Activated T-helper 1 cell treated with anti-CD3 and anti-CD28 coated beads, Interleukin-12 subunit alpha, Interleukin-12 subunit beta, Interleukin-2, Interleukin-4 antibody, amounts not matched to agents 30 ng/mL and 10 ng/mL and 1 ng/mL, durations not matched to agents 14 hours and 24 hours and 36 hours (primary cell): Measurements from ENCODE around the gene FHL1. TPM values are rescaled to one million over a fixed set of nuclear protein-coding genes. Genes with fewer than 3 reads are reported as not detected.

Experiments used
- DNase-seq: peaks from one replicate; pipeline ENCODE4 v3.0.0; 2021; ENCODE audit warnings: low spot score
- H3K27ac Mint-ChIP-seq: one replicate; pipeline ENCODE4 v1.8.0; 2021; ENCODE audit warnings: mild to moderate bottlenecking, mixed read lengths
- H3K27me3 Mint-ChIP-seq: one replicate; pipeline ENCODE4 v1.8.0; 2022; ENCODE audit warnings: mild to moderate bottlenecking, moderate library complexity, mixed read lengths; ENCODE audit not compliant: insufficient read depth
- H3K36me3 Mint-ChIP-seq: one replicate; pipeline ENCODE4 v1.8.0; 2021; ENCODE audit warnings: low read depth, mixed read lengths
- H3K4me1 Mint-ChIP-seq: one replicate; pipeline ENCODE4 v1.8.0; 2021; ENCODE audit warnings: low read depth, mixed read lengths
- H3K4me3 Mint-ChIP-seq: one replicate; pipeline ENCODE4 v1.8.0; 2021; ENCODE audit warnings: mild to moderate bottlenecking, moderate library complexity, mixed read lengths
- H3K9me3 Mint-ChIP-seq: one replicate; pipeline ENCODE4 v1.8.0; 2021; ENCODE audit warnings: mixed read lengths
- intact Hi-C: fragments of 100-400 bp; cut with micrococcal nuclease; formaldehyde crosslinking; loops from one replicate; pipeline ENCODE4 v1.15.1; 2024
- total RNA-seq: library from RNA; stranded (reverse); gene quantifications from 2 replicates; pipeline ENCODE4 v1.2.3, GENCODE V29; 2022

FHL1 gene
- total RNA-seq, 1 donor from 2014 or later: 8.7 TPM

DNA sequence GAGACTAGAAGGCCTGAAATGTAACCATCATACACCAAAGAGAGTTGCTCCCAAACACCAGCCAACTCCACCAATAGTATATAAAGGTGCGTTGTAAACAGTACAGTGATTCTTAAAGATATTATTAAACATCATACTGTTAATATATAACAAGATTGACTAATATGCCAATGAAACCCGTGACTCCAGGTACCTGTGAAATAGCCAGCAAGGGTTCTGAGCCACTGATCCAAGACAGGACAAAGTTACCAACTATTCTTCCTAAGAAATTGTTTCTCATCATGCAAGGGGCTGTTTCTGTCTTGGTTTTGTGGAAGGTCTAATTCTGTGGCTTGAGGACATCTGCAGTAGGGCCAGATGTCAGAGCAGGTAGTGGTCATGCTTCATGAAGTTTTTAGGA lies 47.2 kb downstream of the FHL1 start:
- H3K36me3 Mint-ChIP-seq: no peaks in the 10 kb centered on the region
- no peaks in the 10 kb centered on the region for H3K27me3 Mint-ChIP-seq
- intact Hi-C loops: no loop called here
- no peaks in the 10 kb centered on the region for H3K9me3 Mint-ChIP-seq
- H3K4me1 Mint-ChIP-seq: peaks cover 49% of the 10 kb centered on the region
- DNase-seq: no peak
- H3K4me3 Mint-ChIP-seq: no peak overlapping the region
- no peak overlapping the region for H3K27ac Mint-ChIP-seq

DNA sequence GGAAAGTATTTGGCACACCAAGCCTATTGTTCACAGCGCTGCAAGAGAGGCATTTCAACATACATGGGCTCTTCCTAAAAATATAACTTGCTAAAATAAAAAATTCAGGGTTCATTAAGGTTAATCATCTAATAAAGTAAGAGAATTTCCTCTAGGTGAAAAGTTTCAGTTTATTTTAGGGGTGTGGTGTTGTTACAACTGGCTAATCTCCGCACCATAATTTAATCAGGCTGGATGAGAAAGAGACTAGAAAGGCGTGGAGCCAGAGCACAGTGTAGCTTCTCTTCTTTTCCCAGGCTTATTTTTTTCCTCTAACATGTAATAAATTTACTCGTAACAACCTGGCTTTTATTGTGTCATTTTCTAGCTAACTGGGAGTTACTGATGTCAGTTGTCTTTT lies 47.9 kb downstream of the FHL1 start:
- Mint-ChIP-seq H3K9me3 (no peaks in the 10 kb centered on the region), H3K27ac (no peak overlapping the region), H3K4me3 (no peak overlapping the region), H3K4me1 (peaks cover 49% of the 10 kb centered on the region), H3K27me3 (no peaks in the 10 kb centered on the region), H3K36me3 (no peaks in the 10 kb centered on the region)
- intact Hi-C loops: no loop called here
- no peak for DNase-seq

DNA sequence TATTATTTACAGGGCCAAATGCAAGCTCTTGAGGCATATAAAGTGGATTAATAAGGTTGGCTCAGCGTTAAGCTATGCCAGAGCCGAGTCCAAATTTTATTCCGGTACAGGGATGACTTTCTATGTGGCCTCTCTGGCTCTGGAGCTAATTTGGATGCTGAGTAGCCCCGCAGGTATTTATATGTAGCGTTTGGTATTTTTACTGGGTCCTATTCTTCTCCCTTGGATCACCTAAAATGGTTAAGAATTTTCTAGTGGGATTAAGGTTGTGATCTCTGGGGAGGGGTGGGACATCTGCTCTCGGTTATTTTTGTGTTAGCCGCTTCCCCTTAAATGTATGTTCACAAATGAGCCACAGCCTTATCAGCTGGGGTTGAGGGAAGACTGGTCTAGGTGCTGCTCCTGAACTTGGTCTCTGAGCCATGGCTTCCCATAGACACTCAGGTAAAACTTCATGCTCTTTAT lies 49.4 kb downstream of the FHL1 start:
- Mint-ChIP-seq H3K27me3 (no peaks in the 10 kb centered on the region), H3K4me1 (peaks cover 44% of the 10 kb centered on the region), H3K4me3 (no peak overlapping the region), H3K9me3 (no peaks in the 10 kb centered on the region), H3K36me3 (peaks cover 3% of the 10 kb centered on the region), H3K27ac (no peak overlapping the region)
- no peak for DNase-seq
- intact Hi-C loops: no loop called here

DNA sequence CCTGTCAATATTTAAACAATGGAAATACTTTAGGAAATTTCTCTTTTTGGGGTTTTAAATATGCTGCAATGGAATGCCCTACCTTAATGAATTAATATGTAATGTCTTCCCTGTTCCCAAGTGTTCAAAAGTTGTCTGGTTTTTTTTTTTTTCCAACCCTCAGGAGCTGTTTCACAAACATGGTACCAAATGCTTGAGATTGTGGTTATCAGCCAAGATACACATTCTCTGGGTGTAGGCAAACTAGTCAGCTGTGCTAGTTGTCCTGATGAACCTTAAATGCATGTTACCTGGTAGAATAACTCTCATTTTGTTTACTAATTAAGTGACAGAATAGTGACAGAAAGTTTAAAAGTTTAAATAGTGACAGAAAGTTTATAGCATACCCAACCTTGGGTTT lies 50.7 kb downstream of the FHL1 start:
- intact Hi-C loops: no loop called here
- Mint-ChIP-seq H3K27ac (no peak overlapping the region), H3K9me3 (no peaks in the 10 kb centered on the region), H3K36me3 (peaks cover 3% of the 10 kb centered on the region), H3K27me3 (no peaks in the 10 kb centered on the region), H3K4me3 (no peak overlapping the region), H3K4me1 (peaks cover 35% of the 10 kb centered on the region)
- DNase-seq: no peak

DNA sequence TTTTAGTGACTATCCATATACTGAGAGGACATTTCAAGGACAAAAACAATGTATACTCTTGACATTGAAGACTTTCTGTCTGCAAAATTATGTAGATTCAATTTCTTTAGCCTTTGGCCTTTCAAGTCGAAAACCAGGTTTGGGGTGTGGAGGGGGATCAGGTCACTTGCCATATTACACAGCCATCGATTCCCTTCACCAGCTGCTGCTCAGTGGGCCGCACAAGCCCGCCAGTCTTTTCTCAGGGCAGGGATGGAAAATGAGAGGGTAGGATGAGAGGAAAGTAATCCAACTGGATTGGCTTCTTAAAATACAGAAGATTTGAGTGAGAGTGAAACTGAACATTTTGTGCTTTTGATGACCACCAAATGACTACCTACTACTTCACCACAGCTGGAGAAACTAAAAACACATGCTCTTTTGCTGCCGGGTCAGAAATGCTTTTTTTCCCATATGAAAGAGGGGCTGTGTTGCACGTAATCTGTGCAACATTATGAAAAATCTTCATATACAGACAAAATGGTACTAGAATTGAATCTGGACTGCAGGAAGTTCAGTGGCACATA lies 51.4 kb downstream of the FHL1 start:
- peaks cover 34% of the 10 kb centered on the region for H3K4me1 Mint-ChIP-seq
- H3K27ac Mint-ChIP-seq: no peak overlapping the region
- DNase-seq: no peak
- H3K9me3 Mint-ChIP-seq: no peaks in the 10 kb centered on the region
- no peak overlapping the region for H3K4me3 Mint-ChIP-seq
- intact Hi-C loops: no loop called here
- no peaks in the 10 kb centered on the region for H3K27me3 Mint-ChIP-seq
- peaks cover 3% of the 10 kb centered on the region for H3K36me3 Mint-ChIP-seq

DNA sequence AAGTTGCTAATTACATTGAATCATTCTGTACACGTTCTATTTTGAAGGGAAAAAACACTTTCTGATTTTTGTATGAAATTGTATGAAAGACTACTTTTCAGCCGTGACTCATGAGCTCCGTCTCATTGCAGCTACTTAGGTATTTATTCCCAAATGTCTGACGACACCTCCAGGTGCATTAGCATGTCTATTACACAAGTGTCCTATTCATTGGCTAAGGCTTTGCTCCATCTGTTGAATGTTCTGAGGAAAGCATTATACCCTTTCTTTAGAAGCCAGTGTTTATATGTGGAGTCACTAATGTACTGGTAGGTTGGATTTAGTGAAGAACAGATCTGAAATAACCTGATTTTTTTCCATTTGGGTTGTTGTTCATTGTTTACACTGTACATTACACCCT lies 52.0 kb downstream of the FHL1 start:
- Mint-ChIP-seq H3K9me3 (no peaks in the 10 kb centered on the region), H3K4me1 (peaks cover 34% of the 10 kb centered on the region), H3K36me3 (peaks cover 3% of the 10 kb centered on the region), H3K4me3 (no peak overlapping the region), H3K27me3 (no peaks in the 10 kb centered on the region), H3K27ac (no peak overlapping the region)
- intact Hi-C loops: no loop called here
- DNase-seq: no peak

DNA sequence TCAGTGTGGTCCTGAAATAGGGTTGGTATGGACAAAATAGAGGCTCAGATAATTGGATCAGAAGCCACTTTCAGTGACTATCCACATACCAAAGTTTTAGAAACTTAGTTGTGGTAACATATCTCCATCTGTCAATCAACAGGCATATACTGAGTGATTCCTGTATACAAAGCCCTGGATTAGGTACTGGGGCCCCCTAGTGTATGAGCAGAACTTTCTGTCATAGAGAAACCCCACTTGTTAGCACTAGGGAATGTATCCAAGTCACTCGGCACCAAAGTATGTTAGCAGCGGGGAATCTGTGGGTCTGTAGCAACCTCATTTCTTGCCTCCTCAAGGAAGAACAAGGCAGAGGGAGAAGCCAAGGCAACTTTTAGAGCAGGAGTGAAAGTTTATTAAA lies 53.1 kb downstream of the FHL1 start:
- intact Hi-C loops: loop anchor here (2.0 to 5.0 kb wide), 2 partner anchors 38 to 172 kb away; no protein-coding TSS in a partner anchor
- Mint-ChIP-seq H3K27ac (no peak overlapping the region), H3K36me3 (peaks cover 3% of the 10 kb centered on the region)

DNA sequence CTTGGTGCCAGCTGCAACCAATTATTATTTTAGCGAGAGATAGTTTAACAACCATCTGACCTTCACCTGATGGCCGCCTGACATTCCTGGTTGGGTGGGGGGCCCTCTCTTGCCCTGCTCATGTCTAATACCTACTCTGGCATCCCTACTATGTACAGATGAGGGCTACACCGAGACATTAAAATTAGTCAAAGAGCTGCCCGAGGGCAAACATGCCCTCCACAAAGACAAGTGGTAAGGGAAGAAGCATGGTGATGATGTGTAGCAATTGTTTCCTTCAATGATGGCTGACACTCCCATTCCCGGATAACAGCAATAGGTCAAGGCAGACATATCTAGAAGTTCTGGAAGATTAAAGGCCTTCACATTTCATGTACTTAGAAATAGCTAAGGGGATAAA lies 54.3 kb downstream of the FHL1 start:
- no peak overlapping the region for H3K4me3 Mint-ChIP-seq
- peaks cover 38% of the 10 kb centered on the region for H3K4me1 Mint-ChIP-seq
- peaks cover 3% of the 10 kb centered on the region for H3K36me3 Mint-ChIP-seq
- H3K27me3 Mint-ChIP-seq: no peaks in the 10 kb centered on the region
- intact Hi-C loops: loop anchor here (2.0 to 5.0 kb wide), 2 partner anchors 39 to 173 kb away; no protein-coding TSS in a partner anchor
- DNase-seq: no peak
- H3K9me3 Mint-ChIP-seq: no peaks in the 10 kb centered on the region
- H3K27ac Mint-ChIP-seq: no peak overlapping the region

More for the DNA sequence above, 53.1 kb downstream of the FHL1 start:
- H3K9me3 Mint-ChIP-seq: no peaks in the 10 kb centered on the region
- no peak for DNase-seq
- H3K4me1 Mint-ChIP-seq: peaks cover 42% of the 10 kb centered on the region
- no peak overlapping the region for H3K4me3 Mint-ChIP-seq
- H3K27me3 Mint-ChIP-seq: no peaks in the 10 kb centered on the region

DNA sequence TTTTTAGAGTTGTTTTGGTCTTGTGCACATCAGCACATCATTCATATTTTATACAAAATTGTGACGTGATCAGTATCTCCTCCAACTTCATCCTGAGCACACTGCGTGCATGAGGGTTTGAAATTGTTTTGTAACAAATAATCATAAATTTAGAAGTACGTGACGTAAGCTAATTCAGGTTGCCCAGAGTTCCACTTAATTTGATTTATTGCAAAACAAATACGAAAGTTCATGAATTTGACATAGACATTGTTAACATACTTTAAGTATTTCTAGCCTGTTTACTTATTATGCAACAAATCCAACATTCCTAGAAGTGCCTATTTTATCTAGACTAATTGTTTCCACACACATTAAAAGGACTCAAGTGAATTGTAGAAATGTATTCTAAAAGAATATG lies 55.6 kb downstream of the FHL1 start:
- Mint-ChIP-seq H3K36me3 (peaks cover 3% of the 10 kb centered on the region), H3K4me3 (no peak overlapping the region), H3K4me1 (peaks cover 38% of the 10 kb centered on the region), H3K27ac (no peak overlapping the region), H3K27me3 (no peaks in the 10 kb centered on the region), H3K9me3 (no peaks in the 10 kb centered on the region)
- intact Hi-C loops: loop anchor here (5.0 kb wide), 1 partner anchor 41 kb away; no protein-coding TSS in a partner anchor
- DNase-seq: no peak

DNA sequence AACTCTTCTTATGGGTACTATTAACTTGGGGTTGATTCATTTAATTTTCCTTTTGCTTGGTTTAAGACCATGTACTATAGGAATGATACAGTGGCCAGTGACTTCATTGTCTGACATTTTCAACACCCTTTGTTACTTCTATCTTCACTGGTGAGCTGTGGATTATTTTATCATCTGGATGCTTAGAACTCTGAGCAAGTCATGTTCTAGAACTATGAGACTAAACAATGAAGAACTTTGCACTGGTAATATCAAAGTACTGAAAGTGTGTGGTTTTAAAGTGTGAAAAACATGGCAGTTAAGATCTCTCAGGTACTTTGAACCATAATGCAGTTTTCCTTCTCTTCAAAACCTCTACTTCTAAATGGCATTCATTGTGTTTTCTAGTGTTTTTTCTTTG lies 56.1 kb downstream of the FHL1 start:
- no peaks in the 10 kb centered on the region for H3K27me3 Mint-ChIP-seq

DNA sequence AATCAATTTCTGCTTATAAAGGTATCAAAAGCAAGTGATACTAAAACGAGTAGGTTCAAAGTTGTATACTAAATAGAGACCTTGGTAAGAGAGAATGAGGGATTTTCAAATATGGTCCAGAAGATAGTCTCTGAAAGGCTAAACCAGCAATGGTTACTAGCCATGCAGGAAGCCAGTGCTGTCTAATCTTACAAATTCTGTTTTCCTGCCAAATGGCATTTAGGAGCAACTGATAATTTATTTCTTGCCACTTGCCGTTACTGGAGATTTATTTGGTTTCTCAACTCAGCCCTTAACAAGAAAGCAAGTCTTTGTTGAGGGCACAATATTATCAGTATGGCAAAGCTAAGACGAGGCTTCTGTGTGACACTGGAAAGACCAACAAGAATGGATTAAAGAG lies 56.6 kb downstream of the FHL1 start:
- H3K4me1 Mint-ChIP-seq: peaks cover 38% of the 10 kb centered on the region
- intact Hi-C loops: loop anchor here (5.0 kb wide), 1 partner anchor 42 kb away; no protein-coding TSS in a partner anchor
- H3K27ac Mint-ChIP-seq: no peak overlapping the region
- H3K9me3 Mint-ChIP-seq: no peaks in the 10 kb centered on the region
- peaks cover 3% of the 10 kb centered on the region for H3K36me3 Mint-ChIP-seq
- H3K4me3 Mint-ChIP-seq: no peak overlapping the region
- H3K27me3 Mint-ChIP-seq: no peaks in the 10 kb centered on the region
- DNase-seq: no peak

More for the DNA sequence above, 56.1 kb downstream of the FHL1 start:
- intact Hi-C loops: loop anchor here (5.0 kb wide), 1 partner anchor 41 kb away; no protein-coding TSS in a partner anchor
- no peak for DNase-seq
- peak overlapping the region; percentile 34 for H3K27ac Mint-ChIP-seq
- H3K4me1 Mint-ChIP-seq: peaks cover 38% of the 10 kb centered on the region
- H3K4me3 Mint-ChIP-seq: no peak overlapping the region
- H3K9me3 Mint-ChIP-seq: no peaks in the 10 kb centered on the region
- H3K36me3 Mint-ChIP-seq: peaks cover 3% of the 10 kb centered on the region

DNA sequence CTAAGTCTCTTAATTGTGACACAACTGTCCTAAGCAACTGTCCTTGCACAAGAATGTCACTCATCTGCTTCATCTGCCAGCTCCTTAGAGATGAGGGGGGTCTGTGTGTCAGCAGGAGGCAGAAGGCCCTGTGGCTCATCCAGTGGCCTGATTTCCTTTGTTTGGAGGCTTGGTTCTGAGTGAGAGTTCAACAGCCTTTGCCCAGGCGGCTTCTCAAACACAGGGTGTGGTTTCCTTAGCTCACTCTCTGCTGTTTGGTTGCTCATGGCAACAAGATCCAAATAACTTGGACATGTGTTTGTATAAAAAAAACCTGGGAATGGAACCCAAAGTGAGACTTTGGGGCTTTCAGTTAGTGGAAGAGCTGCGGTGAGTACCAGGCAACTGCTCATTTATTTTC lies 57.2 kb downstream of the FHL1 start:
- H3K4me1 Mint-ChIP-seq: peaks cover 38% of the 10 kb centered on the region
- H3K27me3 Mint-ChIP-seq: no peaks in the 10 kb centered on the region
- intact Hi-C loops: loop anchor here (5.0 kb wide), 1 partner anchor 42 kb away; no protein-coding TSS in a partner anchor
- no peaks in the 10 kb centered on the region for H3K9me3 Mint-ChIP-seq
- H3K4me3 Mint-ChIP-seq: no peak overlapping the region
- peak; percentile 18 for DNase-seq
- H3K36me3 Mint-ChIP-seq: peaks cover 3% of the 10 kb centered on the region
- peak overlapping the region; percentile 55 for H3K27ac Mint-ChIP-seq

DNA sequence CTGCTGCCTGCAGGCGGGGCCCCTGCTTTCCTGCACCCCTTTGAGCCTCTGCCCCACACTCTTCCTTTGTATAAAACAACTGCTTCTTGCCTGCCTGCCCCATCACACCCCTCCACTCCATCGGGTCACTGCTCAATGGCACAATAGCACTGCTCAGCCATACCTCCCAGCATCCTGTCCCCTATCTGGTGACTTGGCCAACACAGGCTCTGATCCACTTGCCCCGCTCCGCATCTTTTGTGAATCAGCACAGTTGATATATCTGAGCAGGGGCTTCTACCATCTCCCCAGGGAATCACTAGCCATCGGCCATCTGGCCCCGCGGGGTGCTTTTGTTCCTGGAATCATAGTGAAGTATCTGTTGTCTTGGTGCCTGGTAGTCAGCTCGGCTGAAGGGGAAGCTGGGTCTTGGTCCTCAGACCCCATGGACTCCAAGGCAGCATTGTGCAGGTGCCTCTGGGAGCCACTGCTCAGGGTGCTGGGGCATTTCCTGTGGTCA lies 58.6 kb downstream of the FHL1 start:
- no peak overlapping the region for H3K27ac Mint-ChIP-seq
- H3K36me3 Mint-ChIP-seq: peaks cover 4% of the 10 kb centered on the region
- H3K9me3 Mint-ChIP-seq: no peaks in the 10 kb centered on the region
- H3K4me1 Mint-ChIP-seq: peaks cover 33% of the 10 kb centered on the region
- DNase-seq: no peak
- intact Hi-C loops: no loop called here
- no peaks in the 10 kb centered on the region for H3K27me3 Mint-ChIP-seq
- no peak overlapping the region for H3K4me3 Mint-ChIP-seq
